Gastroesophageal sphincter (tissue), 3 donors: Measurements from ENCODE around the gene REEP2.

Experiments used
- EP300 ChIP-seq: sonication (generic); formaldehyde crosslinking; IDR thresholded peaks from one replicate; pipeline ENCODE4 v1.6.1; 2017; ENCODE audit warnings: antibody characterized with exemption, mild to moderate bottlenecking
- POLR2A ChIP-seq, 2 donors: fragments of 450-650 bp; IDR thresholded peaks; one replicate each; pipeline ENCODE4 v1.6.1; 2017; ENCODE audit warnings: antibody characterized with exemption in 2 of 2, mild to moderate bottlenecking in 2 of 2, moderate library complexity in 1 of 2
- POLR2AphosphoS5 ChIP-seq: sonication (generic); formaldehyde crosslinking; IDR thresholded peaks from one replicate; pipeline ENCODE4 v1.6.1; 2017; ENCODE audit warnings: antibody characterized with exemption
- TF ChIP-seq, protein P1 (sequence below), 4 experiments: fragments of 200-600 bp in 2 of 4; fragments of 450-650 bp in 2 of 4; sonication (generic) in 1 of 4; IDR thresholded peaks; one replicate each; pipeline ENCODE4 v1.5.1; 2017 to 2019; ENCODE audit warnings: antibody characterized with exemption in 4 of 4, mild to moderate bottlenecking in 2 of 4, moderate library complexity in 2 of 4

DNA sequence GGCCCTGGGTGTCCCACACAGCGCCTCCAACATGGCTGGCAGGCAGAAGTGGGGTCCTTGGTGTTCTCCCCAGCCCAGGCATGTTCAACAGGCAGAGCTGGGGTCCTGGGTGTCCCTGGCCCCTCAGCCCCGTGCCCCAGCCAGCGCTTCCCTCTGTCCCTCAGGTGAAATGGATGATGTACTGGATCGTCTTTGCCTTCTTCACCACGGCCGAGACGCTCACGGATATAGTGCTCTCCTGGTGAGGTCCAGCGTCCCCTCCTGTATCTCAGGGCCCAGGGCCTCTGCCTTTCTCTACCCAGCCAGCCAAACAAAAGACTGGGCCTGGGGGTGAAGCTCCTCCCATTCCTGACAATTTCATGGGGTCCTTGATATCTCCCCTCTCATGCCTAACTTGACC is 2.4 kb downstream of the REEP2 start:
- TF ChIP-seq, protein P1, sequence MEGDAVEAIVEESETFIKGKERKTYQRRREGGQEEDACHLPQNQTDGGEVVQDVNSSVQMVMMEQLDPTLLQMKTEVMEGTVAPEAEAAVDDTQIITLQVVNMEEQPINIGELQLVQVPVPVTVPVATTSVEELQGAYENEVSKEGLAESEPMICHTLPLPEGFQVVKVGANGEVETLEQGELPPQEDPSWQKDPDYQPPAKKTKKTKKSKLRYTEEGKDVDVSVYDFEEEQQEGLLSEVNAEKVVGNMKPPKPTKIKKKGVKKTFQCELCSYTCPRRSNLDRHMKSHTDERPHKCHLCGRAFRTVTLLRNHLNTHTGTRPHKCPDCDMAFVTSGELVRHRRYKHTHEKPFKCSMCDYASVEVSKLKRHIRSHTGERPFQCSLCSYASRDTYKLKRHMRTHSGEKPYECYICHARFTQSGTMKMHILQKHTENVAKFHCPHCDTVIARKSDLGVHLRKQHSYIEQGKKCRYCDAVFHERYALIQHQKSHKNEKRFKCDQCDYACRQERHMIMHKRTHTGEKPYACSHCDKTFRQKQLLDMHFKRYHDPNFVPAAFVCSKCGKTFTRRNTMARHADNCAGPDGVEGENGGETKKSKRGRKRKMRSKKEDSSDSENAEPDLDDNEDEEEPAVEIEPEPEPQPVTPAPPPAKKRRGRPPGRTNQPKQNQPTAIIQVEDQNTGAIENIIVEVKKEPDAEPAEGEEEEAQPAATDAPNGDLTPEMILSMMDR (IDR thresholded peaks at IDR 0.05), result no peak
- no peak for TF ChIP-seq POLR2A (IDR thresholded peaks at IDR 0.05)
- TF ChIP-seq EP300, result no peak
- TF ChIP-seq POLR2AphosphoS5, result no peak
